NCI-H1436 (cell line): ENCODE measurements around the gene PUSL1.

ENCODE experiments used
- DNase-seq: peaks from one replicate; lab custom pipeline; 2025; lab: John Stamatoyannopoulos, UW

PUSL1 gene

GRCh38 chr1:1307923-1308755, at the start of gene PUSL1, which contains the start of gene ACAP3:
Gene PUSL1, plus strand, starts transcription at chr1:1308597. Its CDS starts 47 bp downstream, at chr1:1308644.
Gene ACAP3, minus strand, starts transcription at chr1:1307930. Its CDS starts 115 bp downstream, at chr1:1307815.
- DNase-seq: peak; percentile 86

- no peak for DNase-seq
Measured at GRCh38 chr1:1259119-1259488, 49.3 kb upstream of the PUSL1 start.

GRCh38 chr1:1259540-1259939, 48.9 kb upstream of the PUSL1 start:
- no peak for DNase-seq

GRCh38 chr1:1259951-1260600, 48.3 kb upstream of the PUSL1 start:
- DNase-seq: no peak

- no peak for DNase-seq
Measured at GRCh38 chr1:1260843-1261560, 47.4 kb upstream of the PUSL1 start.

- no peak for DNase-seq
Measured at GRCh38 chr1:1262071-1262470, 46.3 kb upstream of the PUSL1 start.

- no peak for DNase-seq
Measured at GRCh38 chr1:1262758-1263157, 45.6 kb upstream of the PUSL1 start.

- no peak for DNase-seq
Measured at GRCh38 chr1:1264026-1264425, 44.4 kb upstream of the PUSL1 start.

- no peak for DNase-seq
Measured at GRCh38 chr1:1264868-1265272, 43.5 kb upstream of the PUSL1 start.

- DNase-seq: no peak
Measured at GRCh38 chr1:1267488-1268283, 40.7 kb upstream of the PUSL1 start.

- no peak for DNase-seq
Measured at GRCh38 chr1:1268284-1268682, 40.1 kb upstream of the PUSL1 start.

GRCh38 chr1:1270813-1271212, 37.6 kb upstream of the PUSL1 start:
- DNase-seq: no peak

- no peak for DNase-seq
Measured at GRCh38 chr1:1272341-1273208, 35.8 kb upstream of the PUSL1 start.

GRCh38 chr1:1273209-1273511, 35.2 kb upstream of the PUSL1 start:
- DNase-seq: no peak

GRCh38 chr1:1273512-1274298, 34.7 kb upstream of the PUSL1 start, which contains the start of gene UBE2J2:
Gene UBE2J2, minus strand, starts transcription at chr1:1273854. Its CDS starts 5,862 bp downstream, at chr1:1267992.
- peak; percentile 87 for DNase-seq

- DNase-seq: no peak
Measured at GRCh38 chr1:1274299-1274930, 34.0 kb upstream of the PUSL1 start.

GRCh38 chr1:1274931-1275431, 33.4 kb upstream of the PUSL1 start:
- no peak for DNase-seq

GRCh38 chr1:1275836-1276235, 32.6 kb upstream of the PUSL1 start:
- no peak for DNase-seq

GRCh38 chr1:1278620-1279019, 29.8 kb upstream of the PUSL1 start:
- no peak for DNase-seq

GRCh38 chr1:1279028-1279427, 29.4 kb upstream of the PUSL1 start:
- no peak for DNase-seq
